ENCODE data around the gene SSBP1.

DNA sequence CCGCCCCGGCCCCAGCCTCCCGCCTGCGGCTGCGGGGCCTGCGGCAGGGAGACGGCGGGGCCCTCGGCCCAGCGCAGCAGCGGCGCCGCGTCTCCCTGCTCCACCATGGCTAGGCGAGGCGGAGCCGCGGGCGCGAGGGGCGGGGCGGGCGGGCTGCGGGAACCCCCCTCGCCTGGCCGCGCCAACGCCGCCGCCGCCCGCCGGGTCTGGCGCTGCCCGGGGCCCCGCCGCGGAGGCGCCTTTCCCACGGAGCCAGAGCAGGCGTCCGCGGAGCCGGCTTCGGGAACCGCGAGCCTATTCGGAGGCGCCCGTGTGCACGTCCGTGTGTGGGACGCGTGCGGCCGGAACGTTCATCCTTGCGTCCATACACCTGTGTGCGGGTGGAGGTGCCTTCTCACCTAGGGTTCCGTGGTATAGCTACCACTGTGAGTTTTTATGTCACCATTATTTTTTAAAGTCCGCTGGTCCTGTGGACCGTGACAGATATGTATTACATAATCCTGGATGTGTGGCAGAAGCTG lies 36.1 kb upstream of the SSBP1 start, which contains the start of gene DENND11:
- no peak for TF ChIP-seq CTCF (IDR thresholded peaks at IDR 0.05)
- TF ChIP-seq POLR2A (IDR thresholded peaks at IDR 0.05; ENCODE audit: low read depth): no peak
- TF ChIP-seq EP300 (IDR thresholded peaks at IDR 0.05): no peak

Measured in esophagus muscularis mucosa (tissue), 4 donors.